Activated CD4-positive, alpha-beta T cell treated with anti-CD3 and anti-CD28 coated beads, Interleukin-2, Interleukin-6, amounts not matched to agents 100 ng/mL and 50 ng/mL, durations not matched to agents 16 hours and 8 hours (primary cell): ENCODE data around the gene THSD4.
"Not testable (repeated sequence)": the region's sequence is repeated elsewhere in the genome, so short reads cannot be mapped to it uniquely, and the experiment has no call there.

Source experiments
- DNase-seq: peaks from one replicate; pipeline ENCODE4 v3.0.0-alpha.2; 2020

THSD4 gene

DNA sequence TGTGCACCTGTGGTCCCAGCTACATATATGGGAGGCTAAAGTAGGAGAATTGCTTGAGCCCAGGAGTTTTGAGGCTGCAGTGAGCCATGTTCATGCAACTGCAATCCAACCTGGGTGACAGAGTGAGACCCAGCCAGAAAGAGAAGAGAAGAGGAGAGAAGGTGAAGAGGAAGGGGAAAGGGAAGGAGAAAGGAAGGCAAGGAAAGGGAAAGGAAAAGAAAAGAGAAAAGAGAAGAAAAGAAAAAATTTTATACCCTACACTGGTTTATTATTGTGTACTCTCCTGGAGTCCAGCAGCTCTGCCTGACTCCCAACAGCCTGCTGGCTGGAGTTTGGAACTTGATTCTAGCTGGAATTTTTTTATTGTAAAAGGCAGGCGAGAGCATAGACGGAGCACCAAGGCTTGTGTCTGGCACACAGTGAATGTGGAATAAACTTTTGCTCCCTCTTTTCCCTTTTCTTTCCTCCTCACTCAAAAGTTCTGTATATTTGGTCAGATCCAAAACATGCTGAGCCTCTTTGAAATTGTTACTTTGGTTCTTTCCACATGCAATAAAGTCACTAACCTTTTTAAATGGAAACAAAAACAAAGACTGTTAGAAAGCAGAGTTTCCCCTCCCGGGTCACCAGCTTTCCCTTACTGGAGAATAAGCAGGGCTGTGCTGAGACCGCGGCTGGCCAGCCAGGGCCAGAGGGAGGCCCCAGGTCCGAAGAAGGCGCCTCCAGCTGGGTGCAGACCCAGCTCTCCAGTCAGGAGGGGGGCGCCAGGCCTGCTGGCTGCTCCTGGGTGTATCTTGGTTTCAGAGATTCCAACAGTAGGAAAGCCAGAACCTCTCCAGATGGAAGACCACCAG, 9.9 kb downstream of the THSD4 start:
- DNase-seq = no peak

DNA sequence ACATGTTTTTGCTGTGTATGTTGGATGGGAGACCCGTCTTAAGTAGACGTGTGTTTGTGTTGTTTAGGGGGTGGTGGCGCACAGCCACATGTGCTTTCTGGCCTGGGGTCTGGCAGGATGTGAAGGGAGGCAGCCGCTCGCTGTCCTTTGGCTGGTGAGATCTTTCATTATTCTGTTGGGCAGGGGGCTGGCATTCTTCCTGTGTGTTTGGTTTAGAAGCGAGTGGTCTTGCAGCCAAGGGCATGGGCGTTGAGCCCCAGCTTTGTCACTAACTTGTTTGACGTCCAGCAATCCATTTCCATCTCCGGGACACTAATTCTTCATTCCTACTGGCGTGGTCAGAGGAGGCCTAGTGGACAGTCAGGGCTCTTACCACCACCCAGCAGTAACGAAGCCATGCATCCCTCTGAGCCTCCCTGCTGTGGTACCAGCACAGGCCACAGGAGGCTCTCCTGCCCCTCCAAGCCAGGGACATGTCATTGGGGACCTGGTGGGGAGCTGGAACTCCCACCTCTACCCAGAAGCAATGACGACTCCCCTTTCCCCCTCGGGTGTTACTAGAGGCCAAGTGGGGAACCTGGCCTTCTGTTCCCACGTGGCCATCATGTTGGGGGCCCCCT, 10.7 kb downstream of the THSD4 start:
- no peak for DNase-seq

DNA sequence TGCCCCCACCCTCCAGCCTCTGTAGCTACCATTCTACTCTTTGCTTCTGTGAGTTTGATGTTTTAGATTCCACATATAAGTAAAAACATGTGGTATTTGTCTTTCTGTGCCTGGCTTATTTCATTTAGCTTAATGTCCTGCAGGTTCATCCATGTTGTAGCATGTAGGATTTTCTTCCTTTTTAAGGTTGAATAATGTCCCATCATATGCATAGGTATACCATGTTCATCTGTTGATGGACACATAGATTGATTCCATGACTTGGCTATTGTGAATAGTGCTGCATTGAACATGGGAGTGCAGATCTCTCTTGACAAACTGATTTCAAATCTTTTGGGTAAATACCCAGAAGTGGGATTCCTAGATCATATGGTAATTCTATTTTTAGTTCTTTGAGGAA, 11.8 kb downstream of the THSD4 start:
- DNase-seq = no peak

GRCh38 chr15:71128159-71128558, 12.9 kb downstream of the THSD4 start:
- not testable (repeated sequence) for DNase-seq

- no peak for DNase-seq
These were observed 13.8 kb downstream of the THSD4 start for GRCh38 chr15:71128939-71129562.

GRCh38 chr15:71129669-71130068, 14.4 kb downstream of the THSD4 start:
- no peak for DNase-seq

GRCh38 chr15:71131601-71132362, 16.5 kb downstream of the THSD4 start:
- no peak for DNase-seq

DNA sequence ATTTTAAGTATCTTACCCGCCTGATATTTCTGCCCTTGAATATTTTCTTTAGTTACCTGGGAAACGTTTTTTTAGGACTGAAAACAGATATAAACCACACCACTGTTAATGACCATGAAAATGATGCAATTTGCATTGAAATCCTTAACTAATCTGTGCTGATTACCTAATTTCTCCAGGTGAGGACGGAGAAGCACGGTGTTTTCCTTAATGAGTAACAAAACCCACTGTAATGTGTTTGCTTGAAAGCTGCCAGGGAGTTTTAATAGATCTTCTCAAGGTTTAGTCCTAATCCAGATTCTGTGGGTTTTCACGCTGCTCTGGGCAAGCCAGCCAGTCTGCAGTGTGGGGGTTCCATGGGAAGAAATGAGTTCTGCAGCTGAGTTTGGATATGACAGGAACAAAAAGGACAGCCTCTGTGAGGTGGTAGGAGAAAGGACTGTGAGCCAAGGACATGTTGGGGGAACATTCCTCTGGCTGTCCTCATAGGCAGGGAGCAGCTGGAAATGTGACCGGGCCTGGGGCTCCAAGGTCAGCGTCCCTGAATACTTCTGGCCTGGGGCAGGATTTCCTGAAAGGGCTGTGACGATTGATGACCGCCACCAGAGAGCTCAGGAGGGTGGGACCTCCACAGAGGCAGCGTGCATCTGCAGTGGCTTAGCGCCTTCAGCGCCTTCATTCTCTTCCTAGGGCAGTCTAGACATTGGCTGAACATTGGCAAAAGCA, 18.6 kb downstream of the THSD4 start:
- DNase-seq = no peak

- DNase-seq = no peak
These were observed 21.0 kb downstream of the THSD4 start for GRCh38 chr15:71136159-71136783.

GRCh38 chr15:71136793-71137518, 21.7 kb downstream of the THSD4 start:
- no peak for DNase-seq

DNA sequence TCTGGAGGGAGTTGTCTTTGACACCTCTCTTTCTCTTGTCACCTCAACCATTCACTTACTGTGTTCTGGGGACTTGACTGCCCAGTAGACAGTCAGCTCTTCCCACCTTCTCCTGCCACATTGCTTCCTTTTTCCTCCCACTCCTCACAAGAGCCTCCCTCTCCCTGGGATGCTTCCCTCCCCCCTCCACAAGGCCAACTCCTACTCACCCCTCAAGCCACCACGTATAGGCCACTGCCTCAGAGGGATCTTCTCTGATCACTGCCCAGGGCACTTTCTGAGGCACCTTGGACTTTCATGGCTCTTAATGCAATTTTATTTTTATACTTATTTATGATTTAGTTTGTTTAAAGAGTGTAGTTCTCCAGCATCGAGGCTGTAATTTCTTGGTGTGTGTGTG, 23.2 kb downstream of the THSD4 start:
- no peak for DNase-seq

DNA sequence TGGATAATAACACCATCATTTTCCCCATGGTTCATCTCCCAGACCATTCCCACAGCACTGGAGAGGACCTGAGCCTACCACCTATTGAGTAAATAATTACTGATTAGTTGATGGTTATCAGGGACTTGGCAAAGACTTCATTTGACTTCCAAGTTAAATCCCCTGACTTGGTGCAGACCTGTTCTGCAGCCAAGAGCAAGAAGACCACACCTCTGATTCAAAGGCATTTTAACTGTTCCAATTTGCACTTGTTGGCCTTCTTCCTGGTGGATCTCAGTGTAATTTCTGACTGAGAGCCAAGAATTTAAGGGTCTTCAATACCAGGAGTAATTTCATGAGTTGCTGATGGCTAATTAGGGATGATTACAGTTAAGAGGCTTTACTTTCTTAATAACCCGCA, 24.0 kb downstream of the THSD4 start:
- DNase-seq = no peak

DNA sequence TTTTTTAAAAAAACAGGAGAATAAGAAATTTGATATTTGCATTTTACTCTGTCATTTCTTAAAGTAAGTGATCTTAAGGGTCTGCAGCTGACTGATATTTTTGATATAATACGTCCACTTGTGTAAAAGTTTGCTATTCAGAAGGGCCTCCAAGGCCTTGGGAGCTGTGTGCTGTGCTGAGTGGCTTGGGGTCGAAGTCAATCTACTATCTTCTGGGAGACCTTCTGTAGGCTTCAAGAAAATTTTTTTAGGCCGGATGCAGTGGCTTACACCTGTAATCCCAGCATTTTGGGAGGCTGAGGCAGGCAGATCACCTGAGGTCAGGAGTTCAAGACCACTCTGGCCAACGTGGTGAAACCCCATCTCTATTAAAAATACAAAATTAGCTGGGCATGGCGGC, 26.3 kb downstream of the THSD4 start:
- no peak for DNase-seq

GRCh38 chr15:71142780-71143179, 27.5 kb downstream of the THSD4 start:
- DNase-seq = no peak

DNA sequence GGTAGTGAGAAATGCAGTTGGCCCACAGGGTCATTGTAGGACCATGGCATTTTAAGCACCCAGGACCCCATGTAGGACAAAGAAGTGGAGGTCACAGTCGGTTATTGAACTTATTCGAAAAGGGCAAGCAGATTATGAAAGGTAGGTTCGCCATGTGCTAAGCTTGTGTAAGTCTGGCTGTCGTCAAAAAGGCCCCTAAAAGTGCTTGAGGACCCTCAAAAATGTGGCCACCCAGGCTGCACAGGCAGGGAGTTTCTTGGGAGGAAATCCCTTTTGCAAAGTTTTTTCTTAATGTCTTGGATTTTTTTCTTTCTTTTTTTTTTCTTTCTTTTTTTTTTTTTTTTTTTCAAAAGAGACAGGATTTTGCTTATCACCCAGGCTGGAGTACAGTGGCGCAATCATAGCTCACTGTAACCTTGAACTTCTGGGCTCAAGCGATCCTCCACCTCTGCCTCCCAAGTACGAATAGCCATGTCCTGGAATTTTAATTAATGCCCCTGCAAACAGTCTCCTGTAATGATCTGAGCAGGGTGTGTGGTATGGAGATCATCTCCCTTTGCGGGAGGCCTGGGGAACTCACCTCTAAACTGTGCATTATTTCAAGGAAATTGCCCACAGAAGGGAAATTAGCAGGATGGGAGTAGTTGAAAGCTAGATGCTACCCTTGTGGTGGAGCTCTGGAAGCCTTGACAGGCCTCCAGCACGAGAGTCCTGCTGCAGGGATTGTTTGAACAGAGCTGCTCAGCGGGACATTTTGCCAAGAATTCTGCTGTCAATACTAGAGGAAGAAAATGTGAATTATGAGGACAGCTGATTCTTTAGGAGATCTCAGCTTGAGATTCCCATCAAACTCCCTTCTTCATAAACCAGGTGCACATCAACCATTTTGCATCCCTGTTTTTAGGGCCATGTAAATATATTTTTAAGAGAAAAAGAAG, 28.4 kb downstream of the THSD4 start:
- DNase-seq = no peak

- no peak for DNase-seq
These were observed 30.4 kb downstream of the THSD4 start for GRCh38 chr15:71145648-71146047.

GRCh38 chr15:71146580-71146982, 31.3 kb downstream of the THSD4 start:
- DNase-seq = no peak

- no peak for DNase-seq
These were observed 32.8 kb downstream of the THSD4 start for GRCh38 chr15:71148048-71148447.

DNA sequence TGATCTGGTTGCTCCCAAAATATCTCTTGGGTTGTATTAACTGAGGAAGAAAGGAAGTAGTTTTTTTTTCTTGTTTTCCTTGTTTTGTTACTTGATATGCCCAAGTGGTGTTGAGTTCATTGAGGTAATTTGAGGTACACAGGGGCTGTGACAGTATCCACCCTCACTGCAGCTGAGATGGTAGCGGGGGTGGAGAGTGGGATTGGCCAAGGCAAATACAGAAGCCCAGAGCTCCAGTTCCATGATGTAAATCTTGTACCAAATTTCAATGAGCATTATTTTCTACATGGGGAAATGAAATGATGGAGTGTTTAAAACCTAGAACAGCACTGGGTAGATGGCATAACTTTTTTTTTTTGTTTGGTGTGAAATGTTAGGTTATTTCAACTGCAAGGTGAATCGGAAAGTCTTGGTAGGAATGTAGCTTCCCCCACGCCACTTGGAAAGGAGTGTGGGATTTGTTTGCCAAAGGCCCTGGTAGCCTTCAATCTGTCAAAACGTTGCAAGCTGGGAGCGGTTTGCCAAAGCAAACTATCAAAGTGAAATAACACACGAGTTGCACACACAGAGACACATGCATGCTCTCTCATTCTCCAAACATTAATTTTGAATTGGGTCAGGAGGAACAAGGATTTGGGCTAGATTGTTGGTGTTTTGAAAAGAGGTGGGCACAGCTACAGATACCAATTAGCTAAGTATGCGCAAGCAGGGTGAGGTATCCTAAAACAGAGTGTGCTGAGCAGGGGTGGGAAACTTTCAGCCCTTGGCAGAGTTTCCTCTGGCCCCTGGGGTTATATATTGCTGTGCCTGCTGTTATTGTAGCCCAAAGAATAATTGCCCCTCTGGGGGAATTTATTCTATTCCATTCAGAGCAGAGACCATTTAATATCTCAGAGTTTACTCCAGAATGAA, 34.6 kb downstream of the THSD4 start:
- DNase-seq = no peak
